Neural cell (in vitro differentiated cells): ENCODE results near the gene PSMC6. TPM values are rescaled to one million over a fixed set of nuclear protein-coding genes. Genes with fewer than 3 reads are reported as not detected.
A peak's percentile ranks its signal among the peaks of the same experiment; 100 is the strongest.

ENCODE experiments used
- H2AFZ ChIP-seq: fragments of 200-600, 300-800 bp; sonication (generic), shearing (Covaris generic); 2 replicates; pipeline ENCODE4 v1.6.0; 2014; ENCODE audit warnings: low read depth, mild to moderate bottlenecking, antibody characterized with exemption, low read length, moderate library complexity
- H3F3A ChIP-seq: fragments of 200-600 bp; shearing (Covaris generic); 2 replicates; pipeline ENCODE4 v1.6.1; 2016; ENCODE audit warnings: mild to moderate bottlenecking, moderate library complexity, mixed read lengths, antibody characterized with exemption, low read length; ENCODE audit not compliant: insufficient read depth, poor library complexity, severe bottlenecking
- H3K27ac ChIP-seq: fragments of 200-600, 300-800 bp; sonication (generic), shearing (Covaris generic); 2 replicates; pipeline ENCODE4 v1.5.1; 2014; ENCODE audit warnings: mild to moderate bottlenecking, low read length, moderate library complexity
- H3K27me3 ChIP-seq: fragments of 300-800, 200-600 bp; sonication (generic), shearing (Covaris generic); 2 replicates; pipeline ENCODE4 v1.6.0; 2014; ENCODE audit warnings: mild to moderate bottlenecking, low read depth, low read length, moderate library complexity; ENCODE audit not compliant: insufficient read depth
- H3K36me3 ChIP-seq: fragments of 300-800, 200-600 bp; sonication (generic), shearing (Covaris generic); 2 replicates; pipeline ENCODE4 v1.5.1; 2014; ENCODE audit warnings: mild to moderate bottlenecking, antibody characterized with exemption, low read length, moderate library complexity; ENCODE audit not compliant: insufficient read depth
- H3K4me2 ChIP-seq: fragments of 300-800, 200-600 bp; sonication (generic), shearing (Covaris generic); 2 replicates; pipeline ENCODE4 v1.6.0; 2014; ENCODE audit warnings: mild to moderate bottlenecking, low read length
- H3K4me3 ChIP-seq: fragments of 300-800, 200-600 bp; sonication (generic), shearing (Covaris generic); 2 replicates; pipeline ENCODE4 v1.5.1; 2014; ENCODE audit warnings: mild to moderate bottlenecking, low read length, moderate library complexity
- H3K79me2 ChIP-seq: fragments of 200-600 bp; shearing (Covaris generic); replicated peaks from 2 replicates; pipeline ENCODE4 v1.6.0; 2014; ENCODE audit warnings: mild to moderate bottlenecking, low read length, moderate library complexity; ENCODE audit not compliant: insufficient read depth
- H3K9ac ChIP-seq: fragments of 300-800, 200-600 bp; sonication (generic), shearing (Covaris generic); 2 replicates; pipeline ENCODE4 v1.6.1; 2016; ENCODE audit warnings: mild to moderate bottlenecking, low read length, mixed read lengths
- H3K9me2 ChIP-seq: fragments of 200-600 bp; shearing (Covaris generic); 2 replicates; pipeline ENCODE4 v1.6.1; 2016; ENCODE audit warnings: mild to moderate bottlenecking, low read length, mixed read lengths; ENCODE audit not compliant: insufficient read depth
- H3K9me3 ChIP-seq: fragments of 200-600, 300-800 bp; sonication (generic), shearing (Covaris generic); 2 replicates; pipeline ENCODE4 v1.6.1; 2016; ENCODE audit warnings: mild to moderate bottlenecking, mixed run types, low read length, moderate library complexity, mixed read lengths
- H4K20me1 ChIP-seq: fragments of 200-600 bp; shearing (Covaris generic); 2 replicates; pipeline ENCODE4 v1.6.1; 2016; ENCODE audit warnings: mild to moderate bottlenecking, mixed run types; ENCODE audit not compliant: insufficient read depth
- EP300 ChIP-seq: fragments of 450-650 bp; conservative IDR thresholded peaks from 2 replicates; pipeline ENCODE4 v1.6.1; 2014; ENCODE audit warnings: antibody characterized with exemption, mild to moderate bottlenecking, moderate library complexity; ENCODE audit not compliant: poor library complexity, severe bottlenecking
- EZH2 ChIP-seq: fragments of 200-600, 300-800 bp; shearing (Covaris generic), sonication (generic); IDR thresholded peaks from 2 replicates; pipeline ENCODE4 v1.6.1; 2014; ENCODE audit warnings: antibody characterized with exemption, low read length, borderline replicate concordance, mild to moderate bottlenecking; ENCODE audit not compliant: insufficient read depth, poor library complexity, severe bottlenecking
- MXI1 ChIP-seq: fragments of 450-650 bp; conservative IDR thresholded peaks from 2 replicates; pipeline ENCODE4 v1.6.1; 2014; ENCODE audit warnings: antibody characterized with exemption, mild to moderate bottlenecking; ENCODE audit not compliant: poor library complexity, severe bottlenecking
- POLR2AphosphoS5 ChIP-seq: IDR thresholded peaks from 2 replicates; pipeline ENCODE4 v1.6.1; 2012
- RAD21 ChIP-seq: fragments of 450-650 bp; conservative IDR thresholded peaks from 2 replicates; pipeline ENCODE4 v1.6.1; 2014; ENCODE audit warnings: antibody characterized with exemption, mild to moderate bottlenecking, moderate library complexity
- REST ChIP-seq: IDR thresholded peaks from 2 replicates; pipeline ENCODE4 v1.6.1; 2012; ENCODE audit warnings: borderline replicate concordance
- SMC3 ChIP-seq: fragments of 450-650 bp; conservative IDR thresholded peaks from 2 replicates; pipeline ENCODE4 v1.6.1; 2014; ENCODE audit warnings: antibody characterized with exemption, mild to moderate bottlenecking, moderate library complexity; ENCODE audit not compliant: poor library complexity
- TAF1 ChIP-seq: IDR thresholded peaks from 2 replicates; pipeline ENCODE4 v1.6.1; 2012; ENCODE audit warnings: low read depth
- polyA plus RNA-seq: library from polyadenylated mRNA; depleted of rRNA; stranded (reverse); fragments of >200 nt; gene quantifications from 2 replicates; pipeline ENCODE4 v1.2.3, GENCODE V29; 2014
- TF ChIP-seq, protein P1 (sequence below): fragments of 450-650 bp; IDR thresholded peaks from 2 replicates; pipeline ENCODE4 v1.5.1; 2014; ENCODE audit warnings: antibody characterized with exemption, mild to moderate bottlenecking, moderate library complexity; ENCODE audit not compliant: poor library complexity, severe bottlenecking

Gene PSMC6
- polyA plus RNA-seq, 1 donor from 2014 or later = 254 TPM

DNA sequence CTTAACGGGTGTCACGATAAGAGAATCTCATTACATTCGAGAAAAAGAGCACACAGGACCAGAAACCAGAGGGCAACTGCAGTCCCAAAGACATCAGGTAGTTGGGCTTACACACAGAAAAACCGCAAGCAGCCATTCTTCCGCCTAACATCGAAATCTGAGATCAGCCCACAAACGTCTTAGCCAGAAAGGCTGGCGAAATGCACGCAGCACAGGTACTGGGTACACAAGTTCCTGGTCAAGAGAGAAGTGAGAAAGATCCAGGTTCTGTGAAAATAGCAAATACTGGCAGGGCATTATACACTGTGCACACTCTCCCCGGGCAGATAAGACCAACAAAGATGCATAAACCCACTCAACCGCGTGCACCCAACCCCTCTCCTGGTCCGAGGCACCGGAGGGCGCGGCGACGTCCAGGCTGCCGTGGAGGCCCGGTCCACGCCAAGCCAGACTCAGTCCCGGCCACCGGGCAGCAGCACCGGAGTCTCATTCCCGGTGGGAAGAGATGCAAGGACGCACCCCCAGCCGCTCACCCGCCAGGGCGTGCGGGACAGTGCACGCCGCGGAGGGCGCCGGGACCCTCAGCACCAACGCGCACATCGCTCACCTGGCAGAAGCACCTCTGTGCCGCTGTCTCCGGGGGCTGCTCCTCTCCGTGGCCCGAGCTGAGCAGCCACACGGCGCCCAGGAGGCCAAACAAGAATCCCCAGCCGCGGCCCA, 12.1 kb upstream of the PSMC6 start:
- peak overlapping the region; percentile 84 for H3K27ac ChIP-seq
- no peaks in the 10 kb centered on the region for H3K36me3 ChIP-seq
- peak overlapping the region; percentile 93 for H3K9ac ChIP-seq
- peaks cover 2% of the 10 kb centered on the region for H4K20me1 ChIP-seq
- peak overlapping the region; percentile 87 for H2AFZ ChIP-seq
- no peaks in the 10 kb centered on the region for H3K9me2 ChIP-seq
- H3K27me3 ChIP-seq = no peaks in the 10 kb centered on the region
- H3F3A ChIP-seq = peaks cover 5% of the 10 kb centered on the region
- H3K4me3 ChIP-seq = peak overlapping the region; percentile 99
- peaks cover 44% of the 10 kb centered on the region for H3K79me2 ChIP-seq
- no peaks in the 10 kb centered on the region for H3K9me3 ChIP-seq
- H3K4me2 ChIP-seq = peak overlapping the region; percentile 79
- TF ChIP-seq SMC3 (no peak), TAF1 (no peak), EP300 (peak; percentile 16), EZH2 (no peak), MXI1 (no peak), POLR2AphosphoS5 (no peak), RAD21 (no peak), REST (peak; percentile 3)
- TF ChIP-seq, protein P1, sequence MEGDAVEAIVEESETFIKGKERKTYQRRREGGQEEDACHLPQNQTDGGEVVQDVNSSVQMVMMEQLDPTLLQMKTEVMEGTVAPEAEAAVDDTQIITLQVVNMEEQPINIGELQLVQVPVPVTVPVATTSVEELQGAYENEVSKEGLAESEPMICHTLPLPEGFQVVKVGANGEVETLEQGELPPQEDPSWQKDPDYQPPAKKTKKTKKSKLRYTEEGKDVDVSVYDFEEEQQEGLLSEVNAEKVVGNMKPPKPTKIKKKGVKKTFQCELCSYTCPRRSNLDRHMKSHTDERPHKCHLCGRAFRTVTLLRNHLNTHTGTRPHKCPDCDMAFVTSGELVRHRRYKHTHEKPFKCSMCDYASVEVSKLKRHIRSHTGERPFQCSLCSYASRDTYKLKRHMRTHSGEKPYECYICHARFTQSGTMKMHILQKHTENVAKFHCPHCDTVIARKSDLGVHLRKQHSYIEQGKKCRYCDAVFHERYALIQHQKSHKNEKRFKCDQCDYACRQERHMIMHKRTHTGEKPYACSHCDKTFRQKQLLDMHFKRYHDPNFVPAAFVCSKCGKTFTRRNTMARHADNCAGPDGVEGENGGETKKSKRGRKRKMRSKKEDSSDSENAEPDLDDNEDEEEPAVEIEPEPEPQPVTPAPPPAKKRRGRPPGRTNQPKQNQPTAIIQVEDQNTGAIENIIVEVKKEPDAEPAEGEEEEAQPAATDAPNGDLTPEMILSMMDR = no peak

- Histone ChIP-seq H3K4me3 (peak within 1 kb of the TSS; percentile 99), H3F3A (peaks cover 5% of the 10 kb centered on the region), H4K20me1 (peaks cover 2% of the 10 kb centered on the region), H3K9me3 (no peaks in the 10 kb centered on the region), H2AFZ (peak within 1 kb of the TSS; percentile 87), H3K79me2 (peaks cover 40% of the 10 kb centered on the region), H3K27ac (peak within 1 kb of the TSS; percentile 84), H3K4me2 (peak within 1 kb of the TSS; percentile 79), H3K9me2 (no peaks in the 10 kb centered on the region), H3K27me3 (no peaks in the 10 kb centered on the region), H3K36me3 (no peaks in the 10 kb centered on the region), H3K9ac (peak within 1 kb of the TSS; percentile 93)
- TF ChIP-seq, protein P1 = no peak
- TF ChIP-seq MXI1 = peak; percentile 78
- peak; percentile 82 for TF ChIP-seq POLR2AphosphoS5
- TF ChIP-seq SMC3 = no peak
These were observed 11.4 kb upstream of the PSMC6 start, which contains the start of gene ERO1A for GRCh38 chr14:52695481-52696091. Gene ERO1A (minus strand): TSS chr14:52695558. CDS start chr14:52695481, 77 bp downstream.
